HepG2 (cell line): ENCODE data around the gene CRYZL1. TPM values are rescaled to one million over a fixed set of nuclear protein-coding genes. Genes with fewer than 3 reads are reported as not detected.

Experiments used
- ASH2L ChIP-seq: fragments of 300-600, 200-600 bp; sonication (generic); IDR thresholded peaks from 2 replicates; pipeline ENCODE4 v1.7.0; 2017; ENCODE audit warnings: low read depth, mild to moderate bottlenecking, moderate library complexity, mixed read lengths, low read length; ENCODE audit not compliant: insufficient read length
- FIP1L1 ChIP-seq: fragments of 200-400 bp; formaldehyde crosslinking; IDR thresholded peaks from 2 replicates; pipeline ENCODE4 v1.6.1; 2018; ENCODE audit warnings: low read depth, mild to moderate bottlenecking, low read length, moderate library complexity, borderline replicate concordance; ENCODE audit not compliant: insufficient read depth
- HMGA1 ChIP-seq: sonication (generic); formaldehyde crosslinking; conservative IDR thresholded peaks from 2 replicates; pipeline ENCODE4 v1.4.0; 2020; ENCODE audit warnings: missing genetic modification reagents
- IRF2 ChIP-seq: IDR thresholded peaks from 2 replicates; pipeline ENCODE4 v1.6.1; 2018; ENCODE audit warnings: missing genetic modification reagents, missing compliant biosample characterization
- KMT2A ChIP-seq: sonication (generic); formaldehyde crosslinking; IDR thresholded peaks from 2 replicates; pipeline ENCODE4 v1.4.0; 2020; ENCODE audit warnings: missing genetic modification reagents
- MXD4 ChIP-seq: IDR thresholded peaks from 2 replicates; pipeline ENCODE4 v1.6.1; 2016; ENCODE audit warnings: mild to moderate bottlenecking, missing biosample characterization, missing genetic modification reagents
- RFX1 ChIP-seq: fragments of 450-650 bp; IDR thresholded peaks from 2 replicates; pipeline ENCODE4 v1.6.1; 2017
- SCMH1 ChIP-seq: sonication (generic); formaldehyde crosslinking; IDR thresholded peaks from 2 replicates; pipeline ENCODE4 v1.9.0; 2021; ENCODE audit warnings: missing genetic modification reagents, mild to moderate bottlenecking, borderline replicate concordance
- SOX6 ChIP-seq, 2 experiments: fragments of 450-650 bp in 1 of 2; sonication (generic) in 1 of 2; formaldehyde crosslinking in 1 of 2; IDR thresholded peaks; 2 replicates each; pipeline versions ENCODE4 v1.4.0 to v1.6.1; 2017 to 2020; ENCODE audit warnings: antibody characterized with exemption in 1 of 2, mild to moderate bottlenecking in 1 of 2, missing genetic modification reagents in 1 of 2
- SP140L ChIP-seq: sonication (generic); formaldehyde crosslinking; IDR thresholded peaks from 2 replicates; pipeline ENCODE4 v1.4.0; 2020; ENCODE audit warnings: missing genetic modification reagents, borderline replicate concordance
- TP53 ChIP-seq: sonication (generic); formaldehyde crosslinking; conservative IDR thresholded peaks from 2 replicates; pipeline ENCODE4 v1.4.0; 2020; ENCODE audit warnings: missing genetic modification reagents
- ZFX ChIP-seq: sonication (generic); formaldehyde crosslinking; IDR thresholded peaks from 2 replicates; pipeline ENCODE4 v1.4.0; 2020; ENCODE audit warnings: mild to moderate bottlenecking, low read depth, missing genetic modification reagents, moderate library complexity
- ZNF496 ChIP-seq: sonication (generic); formaldehyde crosslinking; IDR thresholded peaks from 2 replicates; pipeline ENCODE4 v1.8.1; 2023; ENCODE audit warnings: mild to moderate bottlenecking, moderate library complexity, missing genetic modification reagents; ENCODE audit not compliant: insufficient replicate concordance
- ZNF747 ChIP-seq: sonication (generic); formaldehyde crosslinking; IDR thresholded peaks from 2 replicates; pipeline ENCODE4 v1.8.1; 2023; ENCODE audit warnings: missing genetic modification reagents, mild to moderate bottlenecking, borderline replicate concordance
- ZNF761 ChIP-seq: sonication (generic); formaldehyde crosslinking; conservative IDR thresholded peaks from 2 replicates; pipeline ENCODE4 v1.4.0; 2020; ENCODE audit warnings: mild to moderate bottlenecking, missing genetic modification reagents
- ZNF773 ChIP-seq: sonication (generic); formaldehyde crosslinking; IDR thresholded peaks from 2 replicates; pipeline ENCODE4 v1.4.0; 2020; ENCODE audit warnings: missing genetic modification reagents, borderline replicate concordance
- polyA plus RNA-seq, 8 experiments: library from polyadenylated mRNA; depleted of rRNA in 3 of 8; stranded (reverse) in 7 of 8; unstranded in 1 of 8; fragments of >200 nt; fragmentation: Illumina TruSeq in 4 of 8; extraction: Trizol in 4 of 8; gene quantifications; 2 replicates each; pipeline versions ENCODE4 v1.2.1 to v1.2.3, GENCODE V29; 2011 to 2016; ENCODE audit warnings: low read depth in 4 of 8, missing spikeins in 1 of 8, mixed read lengths in 1 of 8; ENCODE audit not compliant: insufficient read depth in 1 of 8
- total RNA-seq, 5 experiments: library from RNA; depleted of rRNA; stranded (reverse); fragments of >200 nt; fragmentation: Illumina TruSeq; extraction: Trizol; gene quantifications; 2 replicates each; pipeline ENCODE4 v1.2.3, GENCODE V29; 2016; ENCODE audit warnings: low read depth in 1 of 5
- TF ChIP-seq, protein P1 (sequence below): sonication (generic); formaldehyde crosslinking; conservative IDR thresholded peaks from 2 replicates; pipeline ENCODE4 v1.4.0; 2020; ENCODE audit warnings: missing genetic modification reagents
- TF ChIP-seq, protein P2 (sequence below): sonication (generic); formaldehyde crosslinking; IDR thresholded peaks from 2 replicates; pipeline ENCODE4 v1.4.0; 2020; ENCODE audit warnings: missing genetic modification reagents
- TF ChIP-seq, protein P3 (sequence below): sonication (generic); IDR thresholded peaks from 2 replicates; pipeline ENCODE4 v1.6.1; 2016; ENCODE audit warnings: low read depth, borderline replicate concordance
- TF ChIP-seq, protein P4 (sequence below): sonication (generic); formaldehyde crosslinking; conservative IDR thresholded peaks from 2 replicates; pipeline ENCODE4 v1.4.0; 2020; ENCODE audit warnings: mild to moderate bottlenecking, missing genetic modification reagents, moderate library complexity

Gene CRYZL1
- total and polyA plus RNA-seq, 2 of the 13 experiments (the other 11 are each of a cell fraction or from before 2014, with no cell fraction given) = 20.3 to 27.7 TPM

DNA sequence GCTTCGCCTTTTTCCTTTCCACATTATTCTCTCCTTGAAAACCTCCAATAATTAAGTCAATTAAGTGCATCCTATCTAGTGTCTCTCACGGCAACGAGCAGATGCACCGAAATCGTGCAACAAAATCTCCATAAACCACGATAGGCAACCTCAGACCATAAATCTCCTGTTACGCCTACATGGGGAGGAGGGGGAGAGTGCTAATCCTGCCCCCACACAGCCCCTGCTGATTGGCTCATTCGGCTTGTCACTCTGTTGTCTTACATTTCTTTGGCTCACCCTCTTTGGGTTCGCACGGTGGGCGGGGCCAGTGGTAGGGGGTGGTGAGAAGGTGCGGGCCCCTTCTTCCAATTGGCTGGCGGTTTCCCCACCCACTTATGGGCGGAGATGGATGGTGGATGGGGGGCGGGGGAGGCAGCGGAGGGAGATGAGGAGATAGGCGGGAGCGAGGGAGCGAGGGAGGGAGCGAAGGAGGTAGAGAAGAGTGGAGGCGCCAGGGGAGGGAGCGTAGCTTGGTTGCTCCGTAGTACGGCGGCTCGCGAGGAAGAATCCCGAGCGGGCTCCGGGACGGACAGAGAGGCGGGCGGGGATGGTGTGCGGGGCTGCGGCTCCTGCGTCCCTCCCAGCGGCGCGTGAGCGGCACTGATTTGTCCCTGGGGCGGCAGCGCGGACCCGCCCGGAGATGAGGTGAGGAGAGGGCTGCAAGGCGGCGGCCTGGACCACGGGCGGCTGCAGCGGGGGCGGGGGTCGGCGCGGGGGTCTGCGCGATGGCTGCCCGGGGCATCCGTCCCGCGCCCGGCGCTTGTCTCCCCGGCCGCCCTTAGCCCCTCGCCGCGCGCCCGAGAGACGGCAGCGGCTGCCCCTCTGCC, 720 bp upstream of the CRYZL1 start, which contains the start of gene ITSN1 (continued):
- TF ChIP-seq ZNF747 (CRISPR knock-in tag) (peak; percentile 41; the same call in 1 of the 2 replicates), SCMH1 (CRISPR knock-in tag) (no peak), SOX6 (IDR thresholded peaks at IDR 0.05) (no peak), SOX6 (CRISPR knock-in tag; IDR thresholded peaks at IDR 0.05) (peak; percentile 34), KMT2A (0 out of 2 replicates have a peak, but pooled peaks have one; percentile 65), ZNF773 (CRISPR knock-in tag) (0 out of 2 replicates have a peak, but pooled peaks have one; percentile 6), ASH2L (peak; percentile 90), MXD4 (CRISPR knock-in tag) (no peak), TP53 (no peak), HMGA1 (no peak), SP140L (CRISPR knock-in tag) (no peak), FIP1L1 (no peak), ZNF496 (CRISPR knock-in tag) (no peak), RFX1 (no peak), ZFX (CRISPR knock-in tag) (peak; percentile 77), IRF2 (0 out of 2 replicates have a peak, but pooled peaks have one; percentile 0), ZNF761 (CRISPR knock-in tag) (no peak)
- TF ChIP-seq, protein P1, sequence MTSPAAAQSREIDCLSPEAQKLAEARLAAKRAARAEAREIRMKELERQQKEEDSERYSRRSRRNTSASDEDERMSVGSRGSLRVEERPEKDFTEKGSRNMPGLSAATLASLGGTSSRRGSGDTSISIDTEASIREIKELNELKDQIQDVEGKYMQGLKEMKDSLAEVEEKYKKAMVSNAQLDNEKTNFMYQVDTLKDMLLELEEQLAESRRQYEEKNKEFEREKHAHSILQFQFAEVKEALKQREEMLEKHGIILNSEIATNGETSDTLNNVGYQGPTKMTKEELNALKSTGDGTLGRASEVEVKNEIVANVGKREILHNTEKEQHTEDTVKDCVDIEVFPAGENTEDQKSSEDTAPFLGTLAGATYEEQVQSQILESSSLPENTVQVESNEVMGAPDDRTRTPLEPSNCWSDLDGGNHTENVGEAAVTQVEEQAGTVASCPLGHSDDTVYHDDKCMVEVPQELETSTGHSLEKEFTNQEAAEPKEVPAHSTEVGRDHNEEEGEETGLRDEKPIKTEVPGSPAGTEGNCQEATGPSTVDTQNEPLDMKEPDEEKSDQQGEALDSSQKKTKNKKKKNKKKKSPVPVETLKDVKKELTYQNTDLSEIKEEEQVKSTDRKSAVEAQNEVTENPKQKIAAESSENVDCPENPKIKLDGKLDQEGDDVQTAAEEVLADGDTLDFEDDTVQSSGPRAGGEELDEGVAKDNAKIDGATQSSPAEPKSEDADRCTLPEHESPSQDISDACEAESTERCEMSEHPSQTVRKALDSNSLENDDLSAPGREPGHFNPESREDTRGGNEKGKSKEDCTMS (CRISPR knock-in tag) = no peak
- TF ChIP-seq, protein P2, sequence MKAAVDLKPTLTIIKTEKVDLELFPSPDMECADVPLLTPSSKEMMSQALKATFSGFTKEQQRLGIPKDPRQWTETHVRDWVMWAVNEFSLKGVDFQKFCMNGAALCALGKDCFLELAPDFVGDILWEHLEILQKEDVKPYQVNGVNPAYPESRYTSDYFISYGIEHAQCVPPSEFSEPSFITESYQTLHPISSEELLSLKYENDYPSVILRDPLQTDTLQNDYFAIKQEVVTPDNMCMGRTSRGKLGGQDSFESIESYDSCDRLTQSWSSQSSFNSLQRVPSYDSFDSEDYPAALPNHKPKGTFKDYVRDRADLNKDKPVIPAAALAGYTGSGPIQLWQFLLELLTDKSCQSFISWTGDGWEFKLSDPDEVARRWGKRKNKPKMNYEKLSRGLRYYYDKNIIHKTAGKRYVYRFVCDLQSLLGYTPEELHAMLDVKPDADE (CRISPR knock-in tag) = 0 out of 2 replicates have a peak, but pooled peaks have one; percentile 34
- TF ChIP-seq, protein P3, sequence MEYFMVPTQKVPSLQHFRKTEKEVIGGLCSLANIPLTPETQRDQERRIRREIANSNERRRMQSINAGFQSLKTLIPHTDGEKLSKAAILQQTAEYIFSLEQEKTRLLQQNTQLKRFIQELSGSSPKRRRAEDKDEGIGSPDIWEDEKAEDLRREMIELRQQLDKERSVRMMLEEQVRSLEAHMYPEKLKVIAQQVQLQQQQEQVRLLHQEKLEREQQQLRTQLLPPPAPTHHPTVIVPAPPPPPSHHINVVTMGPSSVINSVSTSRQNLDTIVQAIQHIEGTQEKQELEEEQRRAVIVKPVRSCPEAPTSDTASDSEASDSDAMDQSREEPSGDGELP = no peak; the same call in 1 of the 2 replicates
- TF ChIP-seq, protein P4, sequence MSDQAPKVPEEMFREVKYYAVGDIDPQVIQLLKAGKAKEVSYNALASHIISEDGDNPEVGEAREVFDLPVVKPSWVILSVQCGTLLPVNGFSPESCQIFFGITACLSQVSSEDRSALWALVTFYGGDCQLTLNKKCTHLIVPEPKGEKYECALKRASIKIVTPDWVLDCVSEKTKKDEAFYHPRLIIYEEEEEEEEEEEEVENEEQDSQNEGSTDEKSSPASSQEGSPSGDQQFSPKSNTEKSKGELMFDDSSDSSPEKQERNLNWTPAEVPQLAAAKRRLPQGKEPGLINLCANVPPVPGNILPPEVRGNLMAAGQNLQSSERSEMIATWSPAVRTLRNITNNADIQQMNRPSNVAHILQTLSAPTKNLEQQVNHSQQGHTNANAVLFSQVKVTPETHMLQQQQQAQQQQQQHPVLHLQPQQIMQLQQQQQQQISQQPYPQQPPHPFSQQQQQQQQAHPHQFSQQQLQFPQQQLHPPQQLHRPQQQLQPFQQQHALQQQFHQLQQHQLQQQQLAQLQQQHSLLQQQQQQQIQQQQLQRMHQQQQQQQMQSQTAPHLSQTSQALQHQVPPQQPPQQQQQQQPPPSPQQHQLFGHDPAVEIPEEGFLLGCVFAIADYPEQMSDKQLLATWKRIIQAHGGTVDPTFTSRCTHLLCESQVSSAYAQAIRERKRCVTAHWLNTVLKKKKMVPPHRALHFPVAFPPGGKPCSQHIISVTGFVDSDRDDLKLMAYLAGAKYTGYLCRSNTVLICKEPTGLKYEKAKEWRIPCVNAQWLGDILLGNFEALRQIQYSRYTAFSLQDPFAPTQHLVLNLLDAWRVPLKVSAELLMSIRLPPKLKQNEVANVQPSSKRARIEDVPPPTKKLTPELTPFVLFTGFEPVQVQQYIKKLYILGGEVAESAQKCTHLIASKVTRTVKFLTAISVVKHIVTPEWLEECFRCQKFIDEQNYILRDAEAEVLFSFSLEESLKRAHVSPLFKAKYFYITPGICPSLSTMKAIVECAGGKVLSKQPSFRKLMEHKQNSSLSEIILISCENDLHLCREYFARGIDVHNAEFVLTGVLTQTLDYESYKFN (CRISPR knock-in tag) = no peak
